Activated CD8-positive, alpha-beta memory T cell treated with anti-CD3 and anti-CD28 coated beads, Interleukin-2, amount 50 U/mL, for 24 hours (primary cell): ENCODE measurements around the gene GPR107.

Source experiments
- DNase-seq: peaks from one replicate; pipeline ENCODE4 v3.0.0-alpha.2; 2020; ENCODE audit errors: extremely low read depth

Gene GPR107

DNA sequence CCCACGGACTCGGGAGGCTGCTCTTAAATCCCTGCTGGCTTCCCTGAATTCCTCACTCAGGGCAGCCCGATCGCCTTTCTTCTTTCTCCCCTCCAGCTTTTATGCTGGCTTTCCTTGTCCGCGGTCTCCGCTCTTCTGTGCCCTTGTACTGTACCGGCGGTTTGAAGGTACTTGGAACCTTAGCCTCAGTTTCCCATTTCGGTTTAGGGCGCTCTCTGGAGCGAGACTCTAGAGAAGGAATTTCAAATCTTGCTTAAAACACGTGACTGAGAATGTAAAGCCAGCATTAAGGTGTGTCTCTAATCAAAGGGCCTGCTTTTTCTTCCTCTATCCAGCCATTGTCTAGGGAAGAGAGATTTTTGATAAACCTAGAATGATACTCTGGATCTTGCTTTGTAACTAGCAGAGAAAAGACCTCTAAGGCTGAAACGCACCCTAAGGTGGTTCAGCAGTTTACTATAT lies 650 bp downstream of the GPR107 start:
- no peak for DNase-seq

DNA sequence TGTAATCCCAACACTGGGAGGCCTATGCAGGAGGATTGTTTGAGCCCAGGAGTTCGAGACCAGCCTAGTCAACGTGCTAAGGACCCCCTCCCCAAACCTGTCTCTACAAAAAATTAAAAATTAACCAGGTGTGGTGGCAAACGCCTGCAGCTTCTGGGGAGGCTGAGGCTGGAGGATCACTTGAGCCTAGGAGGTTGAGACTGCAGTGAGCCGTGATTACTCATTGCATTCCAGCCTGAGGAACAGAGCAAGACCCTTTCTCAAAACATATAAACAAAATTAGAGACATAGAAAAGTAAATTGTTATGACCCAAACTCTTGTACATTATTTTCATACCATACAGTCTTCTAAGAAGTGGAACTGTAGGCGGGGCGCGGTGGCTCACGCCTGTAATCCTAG lies 1.1 kb downstream of the GPR107 start:
- DNase-seq: no peak

DNA sequence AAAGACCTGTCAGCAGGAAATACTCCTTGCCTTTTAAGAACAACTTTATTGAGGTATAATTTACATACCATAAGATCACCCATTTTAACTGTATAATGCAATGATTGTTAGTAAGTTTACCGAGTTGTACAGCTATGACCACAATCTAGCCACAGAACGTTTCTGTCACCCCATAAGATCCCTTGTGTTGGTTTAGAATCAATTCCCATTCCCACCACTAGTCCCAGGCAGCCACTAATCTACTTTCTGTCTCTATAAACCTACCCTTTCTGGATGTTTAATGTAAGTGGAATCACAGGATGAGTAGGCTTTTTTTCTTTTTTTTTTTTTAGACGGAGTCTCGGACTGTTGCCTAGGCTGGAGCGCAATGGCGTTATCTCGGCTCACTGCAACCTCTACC lies 4.4 kb downstream of the GPR107 start:
- DNase-seq: no peak

DNA sequence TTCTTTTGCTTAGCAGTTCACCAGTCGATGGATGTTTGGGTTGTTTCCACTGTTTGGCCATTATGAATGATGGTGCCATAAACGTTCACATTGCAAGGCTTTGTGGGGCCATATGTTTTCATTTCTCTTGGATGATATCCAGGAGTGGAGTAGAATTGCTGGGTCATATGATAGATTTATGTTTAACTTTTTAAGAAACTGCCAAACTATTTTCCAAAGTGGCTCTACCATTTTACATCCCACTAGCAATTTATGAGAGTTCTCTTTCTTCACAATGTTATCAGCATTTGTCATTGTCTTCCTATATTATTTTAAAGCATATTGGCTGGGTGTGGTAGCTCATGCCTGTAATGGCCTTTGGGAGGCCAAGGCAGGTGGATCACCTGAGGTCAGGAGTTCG lies 5.2 kb downstream of the GPR107 start:
- no peak for DNase-seq

DNA sequence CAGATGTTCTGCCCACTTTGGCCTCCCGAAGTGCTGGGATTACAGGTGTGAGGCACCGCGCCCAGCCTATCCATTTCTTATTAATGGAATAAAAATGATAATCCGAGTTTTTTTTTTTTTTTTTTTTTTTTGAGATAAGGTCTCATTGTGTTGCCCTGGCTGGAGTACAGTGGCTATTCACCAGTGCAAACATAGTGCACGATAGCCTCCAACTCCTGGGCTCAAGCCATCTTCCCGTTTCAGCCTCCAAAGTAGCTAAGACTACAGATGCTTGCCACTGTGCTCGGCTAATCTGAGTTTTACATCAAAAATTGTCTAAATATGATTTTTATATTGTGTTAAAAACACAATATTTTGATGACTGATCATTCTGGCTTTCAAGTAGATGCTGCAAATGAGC lies 6.6 kb downstream of the GPR107 start:
- no peak for DNase-seq

DNA sequence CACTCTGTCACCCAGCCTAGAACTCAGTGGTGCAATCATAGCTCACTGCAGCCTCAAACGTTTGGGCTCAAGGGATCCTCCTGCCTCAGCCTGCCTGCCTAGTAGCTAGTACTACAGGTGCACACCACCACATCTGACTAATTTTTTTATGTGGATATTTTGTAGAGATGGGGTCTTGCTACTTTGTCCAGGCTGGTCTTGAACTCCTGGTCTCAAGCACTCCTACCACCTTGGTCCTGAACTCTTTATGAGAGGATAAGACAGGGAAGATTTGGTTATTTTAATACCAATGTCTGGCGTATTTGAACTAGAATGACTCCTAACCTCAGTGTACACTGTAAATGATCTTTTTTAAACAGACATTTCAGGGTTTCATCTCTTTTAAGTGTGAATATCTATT lies 9.0 kb downstream of the GPR107 start:
- DNase-seq: no peak

DNA sequence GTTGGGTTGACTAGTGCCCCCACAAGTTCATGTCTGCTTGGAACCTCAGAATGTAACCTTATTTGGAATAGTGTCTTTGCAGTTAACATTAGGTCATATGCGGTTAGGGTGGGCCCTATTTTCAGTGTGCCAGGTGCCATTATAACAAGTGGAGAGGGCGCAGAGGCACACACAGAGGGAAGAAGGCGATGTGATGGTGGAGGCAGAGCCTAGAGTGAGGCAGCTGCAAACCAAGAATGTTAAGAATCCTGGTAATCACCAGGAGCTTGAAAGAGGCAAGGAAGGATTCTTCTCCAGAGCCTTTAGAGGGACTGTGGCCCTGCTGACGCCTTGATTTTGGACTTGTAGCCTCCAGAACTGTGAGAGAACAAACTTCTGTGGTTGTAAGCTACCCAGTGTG lies 10.9 kb downstream of the GPR107 start:
- no peak for DNase-seq

DNA sequence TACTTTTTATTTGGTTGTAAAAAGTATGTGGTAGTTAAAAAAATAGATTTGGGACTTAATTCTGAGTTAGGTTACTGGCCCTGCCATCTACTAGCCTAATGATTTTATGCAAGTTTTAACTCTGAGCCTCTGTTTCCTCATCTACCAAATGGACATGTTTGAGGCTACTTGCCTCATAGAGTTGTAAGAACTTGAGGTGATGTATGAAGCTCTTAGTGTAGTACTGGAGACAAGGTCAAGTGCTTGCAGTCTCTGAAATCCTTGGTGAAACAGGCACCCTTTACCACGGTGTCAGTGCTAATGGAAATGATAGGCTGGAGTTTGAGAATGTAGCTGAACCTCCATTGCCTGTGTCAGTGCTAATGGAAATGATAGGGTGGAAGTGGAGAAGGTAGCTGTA lies 15.3 kb downstream of the GPR107 start:
- no peak for DNase-seq

DNA sequence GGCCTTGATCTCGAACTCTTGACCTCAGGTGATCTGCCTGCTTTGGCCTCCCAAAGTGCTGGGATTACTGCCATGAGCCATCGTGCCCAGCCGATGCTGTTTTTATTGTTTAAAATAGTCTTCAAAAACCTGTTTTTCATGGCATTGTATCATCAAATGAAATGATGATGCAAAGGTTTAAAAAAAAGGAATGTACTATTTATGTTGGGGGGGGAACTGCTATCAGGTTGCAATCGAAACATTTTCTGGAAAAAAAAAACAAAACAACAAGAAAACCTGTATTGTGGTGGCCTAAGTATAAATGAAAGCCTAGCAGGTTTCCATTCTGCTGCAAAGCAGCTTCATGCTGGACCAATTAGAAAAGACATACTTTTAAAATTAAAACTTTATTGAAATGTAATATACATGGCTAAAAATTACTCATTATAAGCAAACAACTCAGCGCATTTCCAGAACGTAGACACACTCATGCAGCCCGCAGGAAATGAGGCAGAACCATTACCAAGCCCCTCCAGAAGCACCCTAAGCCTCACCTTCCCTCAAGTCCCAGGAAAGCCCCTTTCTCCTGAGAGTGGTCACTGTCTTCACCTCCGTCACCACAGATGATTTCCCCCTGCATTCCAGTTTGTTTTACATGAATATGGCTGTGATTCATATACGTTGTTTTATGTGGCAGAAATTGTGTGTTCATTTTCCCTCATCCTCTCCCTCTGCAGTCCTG lies 19.0 kb downstream of the GPR107 start:
- no peak for DNase-seq

DNA sequence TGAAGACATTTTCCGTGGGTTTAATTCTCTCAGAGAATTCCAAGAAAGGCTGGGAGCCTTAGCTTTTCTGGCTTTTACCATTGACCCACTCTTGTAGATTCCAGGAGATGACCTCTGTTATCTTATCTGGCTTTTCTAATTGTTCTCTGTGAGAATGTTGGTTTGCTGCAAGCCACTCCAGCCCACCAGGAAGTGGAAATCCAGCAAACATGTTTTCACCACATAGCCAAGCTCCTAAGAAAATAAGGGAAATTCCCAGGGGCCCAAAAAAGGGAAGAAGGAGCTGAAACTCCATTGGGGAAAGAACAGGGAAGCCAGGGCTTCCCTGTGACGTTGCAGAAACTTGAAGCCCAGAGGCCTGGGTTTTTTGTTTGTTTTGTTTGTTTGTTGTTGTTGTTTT lies 19.7 kb downstream of the GPR107 start:
- no peak for DNase-seq

DNA sequence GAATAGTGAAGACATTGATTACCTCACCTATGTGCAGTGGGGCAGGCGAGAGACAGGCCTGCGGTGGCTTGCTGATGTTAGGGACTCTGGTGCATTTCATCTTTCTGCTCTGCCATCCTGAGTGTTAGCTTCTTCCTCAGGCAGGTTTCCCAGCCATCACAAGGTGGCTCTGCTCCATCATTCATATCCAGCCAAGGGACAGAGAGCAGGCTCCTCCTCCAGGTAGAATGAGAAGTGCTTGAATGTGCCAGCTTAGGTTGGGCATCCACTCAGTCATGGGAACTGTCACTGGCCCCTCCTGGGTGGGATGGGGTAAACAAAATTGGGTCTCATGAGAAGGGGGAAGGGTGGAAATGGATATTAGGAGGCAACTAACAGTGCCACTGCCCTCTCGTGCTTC lies 24.8 kb downstream of the GPR107 start:
- no peak for DNase-seq

DNA sequence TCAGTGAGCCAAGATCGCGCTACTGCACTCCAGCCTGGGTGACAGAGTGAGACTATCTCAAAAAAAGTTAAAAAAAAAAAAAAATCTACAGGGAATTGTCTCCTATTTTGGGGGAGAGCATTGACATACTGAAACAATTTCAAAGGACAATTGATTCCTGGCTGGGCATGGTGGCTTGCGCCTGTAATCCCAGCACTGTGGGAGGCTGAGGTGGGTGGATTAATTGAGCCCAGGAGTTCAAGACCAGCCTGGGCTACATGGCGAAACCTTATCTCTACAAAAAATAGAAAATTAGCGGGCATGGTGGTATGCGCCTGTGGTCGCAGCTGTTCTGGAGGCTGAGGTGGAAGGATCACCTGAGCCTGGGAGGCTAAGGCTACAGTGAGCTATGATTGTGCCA lies 30.6 kb downstream of the GPR107 start:
- DNase-seq: no peak

DNA sequence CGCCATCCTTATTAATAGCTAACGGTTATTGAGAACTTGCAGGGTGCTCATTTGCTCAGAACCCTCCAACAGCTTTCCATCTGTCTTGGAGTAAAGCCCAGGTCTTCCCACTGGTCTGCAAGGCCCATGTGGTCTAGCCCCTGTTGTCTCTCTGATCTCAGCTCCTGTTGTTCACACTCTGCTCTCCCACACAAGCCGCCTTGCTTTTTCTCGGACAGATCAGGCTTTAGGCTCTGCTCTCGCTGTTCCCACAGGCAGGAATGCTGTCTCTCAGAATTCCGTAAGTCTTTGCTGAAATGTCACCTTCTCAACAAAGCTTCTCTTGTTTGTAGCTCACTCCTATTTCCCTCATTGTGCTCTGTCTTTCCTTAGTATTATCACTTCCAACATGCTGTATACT lies 34.3 kb downstream of the GPR107 start:
- DNase-seq: no peak

DNA sequence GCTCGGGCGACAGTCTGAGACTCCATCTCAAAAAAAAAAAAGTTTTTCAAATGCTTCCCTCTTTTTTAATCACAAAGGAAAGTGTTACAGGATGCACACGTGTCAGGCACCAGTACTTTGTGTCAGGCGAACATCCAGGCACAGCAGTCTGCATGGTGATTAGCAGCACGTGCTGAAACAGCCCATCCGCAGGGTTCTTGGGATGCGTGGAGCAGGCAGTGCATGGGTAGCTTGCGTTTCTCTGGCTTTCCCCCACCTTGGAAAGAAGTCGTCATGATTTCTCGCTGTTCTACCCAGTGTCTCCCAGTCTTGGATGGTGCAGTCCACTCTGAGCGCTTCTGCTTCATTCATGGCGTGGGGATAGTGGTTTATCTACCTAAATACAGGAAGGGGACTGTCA lies 35.4 kb downstream of the GPR107 start:
- DNase-seq: no peak

DNA sequence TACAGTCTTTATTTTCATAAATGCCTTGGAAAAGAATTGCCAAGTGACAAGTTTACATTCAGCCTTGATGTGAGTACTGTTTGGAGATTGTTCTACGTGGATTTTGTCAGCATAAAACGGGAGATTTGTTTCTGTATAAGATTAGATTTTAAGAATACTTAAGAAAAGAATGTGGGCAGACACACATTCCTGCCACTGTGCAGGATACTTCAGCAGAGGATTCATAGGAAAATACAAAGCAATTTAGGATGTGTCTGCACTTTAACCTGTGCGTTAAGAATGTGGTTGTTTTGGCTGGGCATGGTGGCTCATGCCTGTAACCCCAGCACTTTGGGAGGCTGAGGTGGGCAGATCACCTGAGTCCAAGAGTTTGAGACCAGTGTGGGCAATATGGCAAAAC lies 37.2 kb downstream of the GPR107 start:
- no peak for DNase-seq

DNA sequence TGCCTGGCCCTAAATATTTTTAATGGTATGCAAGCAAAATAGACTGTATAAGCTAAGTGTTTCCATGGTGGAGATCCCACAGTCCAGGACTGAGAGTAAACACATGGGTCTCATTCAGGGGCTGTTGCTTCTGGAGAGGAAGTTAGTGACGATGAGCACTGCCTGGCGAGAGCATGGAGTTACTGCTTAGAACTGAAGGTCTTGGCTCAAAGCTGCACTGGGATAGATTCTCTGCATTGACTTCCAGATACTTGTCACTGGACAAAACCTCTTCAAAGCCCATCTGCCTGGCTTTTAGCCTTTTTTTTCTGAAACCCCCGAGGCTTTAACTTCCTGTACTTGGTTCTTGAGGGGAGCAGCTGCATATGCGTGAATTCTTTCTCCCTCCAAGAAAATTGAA lies 39.2 kb downstream of the GPR107 start:
- no peak for DNase-seq

DNA sequence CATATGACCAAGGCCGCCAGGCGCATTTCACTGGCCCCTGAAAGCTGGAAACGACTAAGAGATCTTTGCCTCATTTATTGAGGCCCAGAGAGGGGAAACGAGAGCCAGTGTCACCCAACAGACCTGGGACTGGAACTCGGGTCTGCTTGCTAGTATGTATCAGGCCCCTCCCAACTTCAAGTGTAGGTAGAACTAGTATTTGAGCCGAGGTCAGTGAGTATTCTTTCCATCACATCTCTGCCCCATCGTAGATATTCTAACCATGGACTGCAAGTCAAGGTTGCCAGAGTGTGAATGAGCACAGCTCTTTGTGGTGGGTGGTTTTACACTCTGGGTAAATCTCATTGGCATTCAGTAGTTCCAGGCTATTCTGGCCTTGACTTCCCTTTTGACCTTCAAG lies 42.2 kb downstream of the GPR107 start:
- DNase-seq: no peak

DNA sequence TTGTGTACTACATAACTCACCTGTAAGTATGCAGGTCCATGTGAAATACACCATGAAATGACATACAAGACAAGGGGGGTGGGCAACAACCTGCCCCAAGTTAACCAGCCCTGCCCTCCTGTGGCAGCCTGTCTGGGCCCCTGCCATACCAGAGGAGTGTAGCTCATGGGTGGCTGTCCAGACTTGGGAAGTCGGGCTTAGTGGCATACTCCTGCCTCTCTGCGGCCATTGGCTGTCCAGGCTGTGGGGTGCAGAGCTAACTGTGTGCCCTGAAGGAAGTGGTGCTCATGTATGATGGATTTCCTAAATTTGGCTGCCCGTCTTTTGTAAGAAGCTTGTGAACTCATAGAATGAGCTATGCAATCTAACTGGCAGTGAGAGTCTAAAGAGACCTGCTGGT lies 47.0 kb downstream of the GPR107 start:
- DNase-seq: no peak

DNA sequence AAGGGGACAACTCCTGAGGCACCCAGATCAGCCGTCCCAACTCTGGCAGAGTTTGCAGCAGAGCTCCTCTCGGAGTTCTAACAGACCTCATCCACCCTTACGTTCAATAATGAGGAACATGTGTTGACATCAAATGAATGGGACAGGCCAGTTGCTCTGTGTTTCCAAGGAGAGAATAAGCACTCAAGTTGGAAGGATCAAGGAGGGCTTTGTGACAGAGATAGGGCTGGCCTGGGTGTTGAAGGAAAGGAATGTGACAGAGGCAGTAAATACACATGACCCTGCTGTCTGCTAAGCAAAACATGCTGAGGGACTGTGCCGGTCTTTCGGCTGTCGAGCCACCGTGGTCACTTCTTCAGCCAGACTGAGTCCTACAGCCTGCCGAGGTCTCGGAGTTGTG lies 48.2 kb downstream of the GPR107 start:
- no peak for DNase-seq

DNA sequence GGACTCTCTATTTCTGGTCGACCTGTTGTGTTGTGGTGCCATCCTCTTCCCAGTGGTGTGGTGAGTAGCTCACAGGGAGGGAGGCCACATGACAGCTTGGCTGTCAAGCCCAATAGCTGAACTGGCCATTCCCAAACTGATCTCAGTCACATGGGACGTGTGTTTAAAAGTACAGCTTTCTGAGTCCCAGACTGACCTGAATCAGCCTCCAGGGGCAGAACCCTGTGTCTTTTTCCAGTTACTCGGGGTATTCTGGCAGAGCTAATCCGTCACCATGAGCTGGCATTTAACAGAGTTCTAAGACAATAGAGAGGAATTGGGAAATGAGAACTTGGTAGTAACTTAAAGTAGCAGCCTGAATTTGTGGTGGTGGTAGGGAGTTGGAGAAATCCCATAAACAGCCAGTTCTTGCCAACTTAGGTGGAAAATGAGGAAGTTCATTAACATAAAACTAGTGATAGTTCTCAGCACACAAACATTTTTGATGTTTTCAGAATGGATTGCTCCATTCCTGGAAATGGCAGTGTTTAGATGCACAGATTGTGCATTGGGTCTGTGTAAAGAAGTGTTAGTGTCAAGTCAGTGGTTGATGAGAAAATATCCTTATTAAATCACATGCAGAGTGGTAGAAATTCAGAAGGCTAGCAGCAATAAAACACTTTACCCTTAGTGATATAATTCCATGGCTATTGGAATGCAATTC lies 50.9 kb downstream of the GPR107 start:
- DNase-seq: no peak

DNA sequence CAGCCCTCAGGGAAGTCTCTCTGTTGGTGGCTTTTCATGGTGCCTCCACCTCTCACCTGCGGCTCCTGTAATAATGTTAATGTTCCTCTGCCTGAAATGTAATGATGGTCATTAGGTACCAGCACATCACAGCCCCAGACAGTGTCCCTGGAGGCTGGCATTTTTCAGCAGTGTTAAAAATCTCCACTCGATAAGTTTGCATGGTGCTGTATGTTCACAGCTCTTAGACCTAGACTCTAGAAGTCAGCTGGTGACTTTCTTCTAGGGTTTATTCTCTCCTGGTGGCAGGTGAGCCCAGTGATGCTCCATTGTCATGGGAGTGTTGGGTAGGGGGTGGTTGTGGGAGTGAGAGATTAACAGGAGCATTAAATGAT lies 53.1 kb downstream of the GPR107 start:
- DNase-seq: no peak

DNA sequence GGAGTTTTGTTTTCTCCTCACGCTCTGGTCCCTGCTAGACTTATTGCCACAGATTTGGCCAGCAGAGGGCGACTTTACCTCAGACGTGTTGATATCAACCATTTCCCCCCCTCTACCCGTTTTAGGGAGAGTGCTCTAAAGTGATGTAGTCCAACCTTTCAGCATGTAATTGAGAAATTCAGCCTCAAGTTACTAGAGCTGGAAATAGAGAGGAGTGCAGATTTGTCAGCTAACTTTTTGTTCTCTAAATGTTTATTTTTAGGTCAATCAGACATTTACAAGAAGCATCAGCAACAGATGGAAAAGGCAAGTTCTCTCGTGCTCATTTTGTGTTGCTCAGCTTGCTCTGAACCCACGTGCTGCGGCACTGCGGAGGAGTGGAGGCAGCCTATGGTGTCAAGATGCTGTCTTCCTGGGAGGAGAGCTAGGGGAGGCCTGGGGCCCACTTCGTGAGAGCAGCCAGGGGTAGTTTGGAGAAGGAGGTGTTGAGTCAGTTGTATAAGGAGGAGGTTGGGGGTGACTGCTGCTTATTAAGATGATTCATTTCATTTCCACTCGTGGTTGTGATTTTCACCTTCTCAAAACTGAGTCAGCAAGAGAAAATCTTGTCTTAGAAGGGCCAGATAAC lies 53.6 kb downstream of the GPR107 start:
- peak; percentile 81 for DNase-seq

DNA sequence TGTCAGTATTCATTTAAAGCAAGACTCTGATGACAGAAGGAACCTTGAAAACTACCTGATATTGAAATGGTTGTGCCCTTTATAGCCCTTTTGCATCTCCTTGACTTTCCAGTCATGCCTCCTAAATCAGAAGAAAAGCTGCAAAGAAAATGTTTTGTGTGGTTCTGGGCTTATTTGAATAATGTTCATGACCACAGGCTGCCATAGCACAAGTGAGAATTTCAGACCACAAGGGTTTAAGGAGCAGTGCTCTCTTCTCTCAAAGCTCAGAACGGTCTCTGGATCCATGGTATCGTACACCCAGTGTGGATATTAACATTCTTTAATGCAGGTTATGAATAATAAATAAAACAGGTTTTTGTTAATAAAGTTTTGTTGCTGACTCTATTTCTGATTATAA lies 54.2 kb downstream of the GPR107 start:
- no peak for DNase-seq
